Astrocyte of the cerebellum (primary cell): ENCODE data around the gene RHOBTB3.

Experiments
- DNase-seq: peaks from one replicate; pipeline ENCODE4 v3.0.0-alpha.2; 2011; ENCODE audit warnings: low read depth
- H3K4me3 ChIP-seq: 2 replicates; pipeline ENCODE4 v1.5.1; 2011; ENCODE audit warnings: mild to moderate bottlenecking, low read depth, low read length, moderate library complexity
- CTCF ChIP-seq: IDR thresholded peaks from 2 replicates; pipeline ENCODE4 v1.5.1; 2012; ENCODE audit warnings: low read length, low read depth, moderate library complexity, mild to moderate bottlenecking; ENCODE audit errors: missing control alignments
- in situ Hi-C: cut with HindIII; loops from 2 replicates; pipeline ENCODE4 v1.10.0; 2017; ENCODE audit warnings: low sequenced_read_pairs

RHOBTB3 gene

DNA sequence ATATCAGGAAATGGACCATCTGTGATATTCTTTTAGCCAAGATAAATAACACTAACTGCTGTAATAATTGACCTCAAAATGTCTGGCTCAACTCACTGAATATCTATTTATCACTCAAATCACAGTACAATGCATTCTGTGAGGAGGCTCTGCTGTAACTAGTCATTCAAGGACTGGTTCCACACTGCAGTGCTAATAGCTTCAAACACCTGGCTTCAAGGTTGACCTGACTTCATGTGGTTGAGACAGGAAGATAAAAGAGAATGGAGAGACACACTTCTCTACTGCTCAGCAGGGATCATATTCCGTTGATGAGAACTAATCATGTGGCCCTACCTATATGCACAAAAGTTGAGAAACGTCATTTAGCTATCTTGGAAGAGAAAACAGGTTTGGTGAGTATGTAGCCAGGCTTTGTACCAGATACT lies 3.4 kb upstream of the RHOBTB3 start:
- no peak for TF ChIP-seq CTCF
- in situ Hi-C loops, result no loop called here
- DNase-seq, result no peak
- H3K4me3 ChIP-seq, result no peak overlapping the region

DNA sequence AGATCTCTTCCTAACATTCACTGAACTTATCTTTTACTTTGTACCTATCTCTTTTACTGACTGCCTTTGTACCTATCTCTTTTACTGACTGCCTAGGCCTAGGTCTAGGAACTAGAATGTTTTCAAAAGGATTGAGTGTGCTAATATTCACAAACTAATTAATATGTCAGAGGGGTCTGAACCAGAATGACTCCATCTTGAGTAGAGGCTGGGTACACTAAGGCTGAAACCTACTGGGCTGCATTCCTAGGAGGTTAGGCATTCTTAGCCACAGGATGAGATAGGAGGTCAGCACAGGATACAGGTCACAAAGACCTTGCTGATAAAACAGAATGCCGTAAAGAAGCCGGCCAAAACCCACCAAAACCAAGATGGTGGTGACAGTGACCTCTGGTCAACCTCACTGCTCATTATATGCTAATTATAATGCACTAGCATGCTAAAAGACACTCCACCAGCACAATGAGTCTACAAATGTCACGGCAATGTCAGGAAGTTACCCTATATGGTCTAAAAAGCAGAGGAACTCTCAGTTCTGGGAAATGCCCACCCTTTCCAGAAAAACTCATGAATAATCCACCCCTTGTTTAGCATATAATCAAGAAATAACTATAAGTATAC lies 2.5 kb upstream of the RHOBTB3 start:
- no peak overlapping the region for H3K4me3 ChIP-seq
- no peak for TF ChIP-seq CTCF
- DNase-seq, result no peak
- in situ Hi-C loops, result no loop called here

DNA sequence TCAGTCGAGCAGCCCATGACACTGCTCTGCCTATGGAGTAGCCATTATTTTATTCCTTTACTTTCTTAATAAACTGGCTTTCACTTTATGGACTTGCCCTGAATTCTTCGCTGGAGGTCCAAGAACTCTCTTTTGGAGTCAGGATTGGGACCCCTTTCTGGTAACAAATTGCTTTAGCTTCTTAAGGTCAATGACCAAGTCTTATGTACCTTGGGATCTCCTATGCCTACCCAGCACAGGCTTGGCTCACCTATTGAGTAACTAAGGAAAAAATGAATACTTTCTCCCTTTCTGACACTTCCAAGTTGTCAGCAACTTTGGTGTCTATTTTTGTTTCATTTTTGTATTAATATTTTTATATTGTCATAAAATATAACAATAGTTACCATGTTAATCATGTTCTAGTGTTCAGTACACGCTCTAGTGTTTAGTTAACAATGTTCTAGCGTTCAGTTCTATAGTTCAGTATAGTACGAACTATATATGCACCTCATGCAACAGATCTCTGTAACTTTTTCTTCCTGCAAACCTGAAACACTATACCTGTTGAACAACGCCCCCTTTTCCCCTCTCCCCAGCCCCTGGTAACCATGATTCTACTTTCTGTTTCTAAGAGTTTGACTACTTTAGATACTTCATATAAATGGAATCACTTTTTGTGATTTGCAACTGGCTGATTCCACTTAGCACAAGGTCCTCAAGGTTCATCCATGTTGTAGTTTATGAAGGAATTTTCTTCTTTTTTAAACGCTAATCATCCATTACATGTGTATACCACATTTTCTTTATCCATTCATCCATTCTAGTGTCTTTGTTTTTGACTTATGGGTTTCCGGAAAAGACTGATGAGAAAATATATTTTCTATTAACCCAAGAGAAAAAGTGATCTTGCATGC lies 1.8 kb upstream of the RHOBTB3 start:
- in situ Hi-C loops, result no loop called here
- no peak for DNase-seq
- TF ChIP-seq CTCF, result no peak
- no peak overlapping the region for H3K4me3 ChIP-seq

GRCh38 chr5:95730011-95730700 lies 980 bp upstream of the RHOBTB3 start:
- DNase-seq, result no peak
- peak overlapping the region; percentile 83 for H3K4me3 ChIP-seq
- in situ Hi-C loops, result no loop called here
- TF ChIP-seq CTCF, result no peak

DNA sequence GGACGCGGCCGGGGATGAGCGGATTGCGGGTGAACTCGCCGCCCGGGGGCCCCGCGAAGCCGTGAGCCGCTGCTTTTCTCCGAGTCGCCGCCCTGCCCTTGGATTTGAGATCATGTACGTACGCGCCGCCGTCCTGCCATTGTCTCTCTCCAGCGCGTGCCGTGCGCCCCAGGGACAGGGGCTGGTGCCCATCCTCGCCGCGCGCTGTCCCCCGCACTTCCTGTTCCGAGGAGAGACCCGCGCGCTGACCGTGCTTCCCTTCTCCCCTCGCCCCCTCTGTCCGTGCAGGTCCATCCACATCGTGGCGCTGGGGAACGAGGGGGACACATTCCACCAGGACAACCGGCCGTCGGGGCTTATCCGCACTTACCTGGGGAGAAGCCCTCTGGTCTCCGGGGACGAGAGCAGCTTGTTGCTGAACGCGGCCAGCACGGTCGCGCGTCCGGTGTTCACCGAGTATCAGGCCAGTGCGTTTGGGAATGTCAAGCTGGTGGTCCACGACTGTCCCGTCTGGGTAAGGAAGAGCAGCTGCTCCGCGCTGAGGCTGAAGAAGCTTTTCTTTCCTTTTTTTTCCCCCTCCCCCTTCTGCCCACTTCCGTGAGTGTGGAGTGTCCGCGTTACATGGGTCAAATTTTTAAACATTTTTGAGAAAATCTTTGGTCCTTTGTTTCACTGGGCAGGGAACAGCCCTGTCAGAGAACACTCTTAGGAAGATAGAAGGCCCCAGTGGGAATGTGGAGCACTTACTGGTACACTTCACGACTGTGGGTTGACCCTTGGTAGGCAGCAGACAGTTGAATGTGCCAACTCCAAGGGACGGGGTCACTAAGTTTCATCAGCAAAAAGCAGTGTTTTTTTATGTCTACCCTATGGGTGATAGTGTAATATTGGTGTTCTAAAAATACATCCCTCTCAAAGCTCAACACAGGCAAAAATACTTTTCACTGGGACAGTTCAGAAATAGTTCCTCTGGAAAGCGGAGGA lies 727 bp downstream of the RHOBTB3 start:
- no peak for TF ChIP-seq CTCF
- no peak for DNase-seq
- peak overlapping the region; percentile 83 for H3K4me3 ChIP-seq
- in situ Hi-C loops, result no loop called here

- TF ChIP-seq CTCF, result no peak
- H3K4me3 ChIP-seq, result peak overlapping the region; percentile 83
- in situ Hi-C loops, result no loop called here
- no peak for DNase-seq
Measured at GRCh38 chr5:95733107-95733665, 2.0 kb downstream of the RHOBTB3 start.
